Fibroblast of villous mesenchyme (primary cell): ENCODE data around the gene RCC2. TPM values are rescaled to one million over a fixed set of nuclear protein-coding genes. Genes with fewer than 3 reads are reported as not detected.
"Not testable (repeated sequence)": the region's sequence is repeated elsewhere in the genome, so short reads cannot be mapped to it uniquely, and the experiment has no call there.

Experiments used
- DNase-seq: peaks from one replicate; pipeline ENCODE4 v3.0.0-alpha.2; 2010; ENCODE audit warnings: low read depth
- H3K4me3 ChIP-seq: 2 replicates; pipeline ENCODE4 v1.5.1; 2011; ENCODE audit warnings: low read depth, mild to moderate bottlenecking, low read length
- CTCF ChIP-seq: IDR thresholded peaks from 2 replicates; pipeline ENCODE4 v1.5.1; 2012; ENCODE audit warnings: low read depth, mild to moderate bottlenecking, low read length; ENCODE audit not compliant: insufficient read depth
- total RNA-seq: library from RNA; depleted of rRNA; stranded (reverse); fragments of >200 nt; gene quantifications from 2 replicates; pipeline ENCODE4 v1.2.3, GENCODE V29; 2012

Gene RCC2
- 59.9 and 74.7 TPM in 2 replicates for total RNA-seq

DNA sequence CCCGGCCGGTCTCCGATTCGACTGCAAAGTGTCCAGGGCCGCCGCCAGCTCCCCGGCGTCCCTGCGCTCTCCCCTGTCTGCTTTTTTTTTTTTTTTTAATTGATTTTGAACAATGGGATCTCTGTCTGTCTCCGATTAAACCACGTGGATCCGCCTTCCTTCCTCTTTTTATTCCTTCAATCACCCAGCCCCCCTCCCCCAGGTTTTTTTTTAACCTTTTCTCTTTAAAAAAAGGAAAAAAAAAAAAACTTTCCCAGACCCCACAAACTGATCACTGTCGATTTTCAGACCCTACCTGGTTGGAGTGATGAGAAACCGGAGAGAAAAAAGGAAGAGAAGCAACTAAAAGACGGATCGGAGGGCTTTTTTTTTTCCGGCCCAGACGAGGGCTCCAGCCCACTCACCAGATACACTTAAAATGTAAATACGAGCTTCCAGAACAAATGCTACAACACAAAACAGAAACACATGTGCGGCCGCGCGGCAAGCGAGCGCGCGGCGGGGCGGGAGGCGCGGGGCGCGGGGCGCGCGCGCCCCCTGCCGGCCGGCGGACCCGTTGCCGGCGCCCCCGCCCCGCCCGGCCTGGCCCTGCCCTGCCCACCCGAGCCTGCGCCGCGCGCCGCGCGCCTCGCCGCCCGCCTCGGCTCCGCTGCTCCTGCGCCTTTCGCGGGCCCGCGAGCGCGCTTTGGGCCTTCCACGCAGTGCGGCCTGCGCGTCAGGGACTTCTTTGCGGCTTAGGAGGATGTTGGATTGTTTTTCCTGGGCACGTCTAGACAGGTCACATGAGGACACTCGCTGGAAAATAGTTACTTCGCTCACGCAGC is at the start of gene RCC2:
Gene RCC2 (minus strand): TSS at position 428 of the 824 bp plus-strand sequence. CDS start 1,163 bp downstream, outside the sequence.
- DNase-seq: peak; percentile 88
- TF ChIP-seq CTCF: no peak
- H3K4me3 ChIP-seq: peak within 1 kb of the TSS; percentile 84

GRCh38 chr1:17486242-17486641 is 46.8 kb upstream of the RCC2 start:
- TF ChIP-seq CTCF: no peak
- no peak overlapping the region for H3K4me3 ChIP-seq
- DNase-seq: no peak

GRCh38 chr1:17485281-17485680 is 45.8 kb upstream of the RCC2 start:
- DNase-seq: peak; percentile 29

GRCh38 chr1:17481981-17482380 is 42.5 kb upstream of the RCC2 start:
- not testable (repeated sequence) for DNase-seq, H3K4me3 ChIP-seq

More at GRCh38 chr1:17485281-17485680, 45.8 kb upstream of the RCC2 start:
- H3K4me3 ChIP-seq: no peak overlapping the region
- TF ChIP-seq CTCF: peak; percentile 48

DNA sequence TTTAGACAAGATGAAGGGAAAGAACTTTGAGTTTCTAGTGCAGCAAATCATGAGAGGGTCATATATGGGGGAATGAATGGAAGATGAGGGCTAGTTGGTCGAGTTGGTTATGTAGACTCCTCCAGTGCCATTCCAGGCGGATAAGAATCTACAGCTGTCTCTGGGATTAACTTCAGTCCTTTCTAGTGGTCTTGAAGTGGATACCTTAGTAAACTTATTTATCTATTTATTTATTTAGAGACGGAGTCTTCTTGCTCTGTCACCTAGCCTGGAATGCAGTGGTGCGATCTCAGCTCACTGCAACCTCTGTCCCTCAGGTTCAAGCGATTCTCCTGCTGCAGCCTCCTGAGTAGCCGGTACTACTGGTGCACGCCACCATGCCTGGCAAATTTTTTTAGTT is 41.4 kb upstream of the RCC2 start:
- H3K4me3 ChIP-seq: no peak overlapping the region
- no peak for DNase-seq
- no peak for TF ChIP-seq CTCF

- DNase-seq: peak; percentile 57
- H3K4me3 ChIP-seq: no peak overlapping the region
- no peak for TF ChIP-seq CTCF
Measured at GRCh38 chr1:17475752-17476151, 36.3 kb upstream of the RCC2 start.

- H3K4me3 ChIP-seq, DNase-seq: not testable (repeated sequence)
Measured at GRCh38 chr1:17474836-17475555, 35.5 kb upstream of the RCC2 start.

- no peak overlapping the region for H3K4me3 ChIP-seq
- no peak for TF ChIP-seq CTCF
- no peak for DNase-seq
Measured at GRCh38 chr1:17472814-17473213, 33.3 kb upstream of the RCC2 start.
